HepG2 (cell line): ENCODE results near the gene CREM. TPM values are rescaled to one million over a fixed set of nuclear protein-coding genes. Genes with fewer than 3 reads are reported as not detected.

Experiments used
- ATAC-seq: fragments of 200-7000 bp; cut with Tn5 transposase; 3 replicates; pipeline ENCODE4 v1.9.1; 2020; ENCODE audit warnings: mild to moderate bottlenecking, moderate library complexity
- BruUV-seq: library from RNA; stranded (reverse); fragments of 400-500 nt; replicated peaks from 2 replicates; lab custom pipeline; 2021; lab: Mats Ljungman, UMichigan
- CTCF ChIA-PET: fragments of 300-600 bp; formaldehyde crosslinking; extraction: SDS; loops from one replicate; lab custom pipeline; 2021; ENCODE audit warnings: low total read pairs, inconsistent platforms, low intra/inter-chr PET ratio; lab: Yijun Ruan, JAX
- POLR2A ChIA-PET: fragments of 350-600 bp; sonication (Branson Sonifier 250); formaldehyde crosslinking; loops from one replicate; lab custom pipeline; 2020; ENCODE audit warnings: antibody characterized with exemption, inconsistent platforms; lab: Yijun Ruan, JAX
- DNase-seq: peaks from one replicate; pipeline ENCODE4 v3.0.0-alpha.2; 2015; ENCODE audit warnings: low spot score
- FAIRE-seq: peaks from 3 replicates; lab custom pipeline; 2011; peaks lifted over from hg19 to GRCh38; lab: Jason Lieb, UNC
- H2AFZ ChIP-seq: one replicate; pipeline ENCODE4 v1.6.1; 2011; ENCODE audit warnings: low read length, inconsistent platforms
- H3K27ac ChIP-seq: fragments of 300-600 bp; 3 replicates; pipeline ENCODE4 v1.8.0; 2011; ENCODE audit warnings: mixed run types, mild to moderate bottlenecking, mixed read lengths, low read length, inconsistent platforms; ENCODE audit not compliant: insufficient read depth; ENCODE audit errors: extremely low read length
- H3K27me3 ChIP-seq, 2 experiments: fragments of 200-600 bp in 1 of 2; 2 replicates in 1 of 2; 3 replicates in 1 of 2; pipeline versions ENCODE4 v1.6.0 to v1.8.0; 2011; ENCODE audit warnings: low read length in 2 of 2, mild to moderate bottlenecking in 2 of 2, moderate library complexity in 2 of 2, inconsistent platforms in 1 of 2; ENCODE audit not compliant: insufficient read depth in 2 of 2, control insufficient read depth in 1 of 2
- H3K36me3 ChIP-seq, 2 experiments: fragments of 200-600 bp in 1 of 2; replicated peaks in 1 of 2; 2 replicates in 1 of 2; 3 replicates in 1 of 2; pipeline versions ENCODE4 v1.5.1 to v1.8.0; 2011; ENCODE audit warnings: low read length in 2 of 2, inconsistent platforms in 1 of 2; ENCODE audit not compliant: insufficient read depth in 2 of 2, control insufficient read depth in 1 of 2
- H3K4me1 ChIP-seq: 2 replicates; pipeline ENCODE4 v1.5.1; 2012; ENCODE audit warnings: low read length, inconsistent platforms; ENCODE audit not compliant: insufficient read depth
- H3K4me2 ChIP-seq: 2 replicates; pipeline ENCODE4 v1.6.0; 2011; ENCODE audit warnings: low read depth, low read length, inconsistent platforms
- H3K4me3 ChIP-seq, 3 experiments: fragments of 200-600 bp in 1 of 3; sonication (generic), shearing (Covaris generic) in 1 of 3; replicated peaks in 1 of 3; 2 replicates each; pipeline ENCODE4 v1.5.1; 2011 to 2016; ENCODE audit warnings: low read length in 3 of 3, inconsistent platforms in 2 of 3, low read depth in 2 of 3, mild to moderate bottlenecking in 2 of 3, control low read depth in 1 of 3, mixed read lengths in 1 of 3; ENCODE audit not compliant: insufficient read depth in 1 of 3
- H3K79me2 ChIP-seq: one replicate; pipeline ENCODE4 v1.6.1; 2011; ENCODE audit warnings: low read length, inconsistent platforms; ENCODE audit not compliant: insufficient read depth
- H3K9ac ChIP-seq: 2 replicates; pipeline ENCODE4 v1.6.0; 2011; ENCODE audit warnings: mild to moderate bottlenecking, low read depth, low read length, inconsistent platforms; ENCODE audit not compliant: insufficient read depth
- H3K9me3 ChIP-seq: 2 replicates; pipeline ENCODE4 v1.5.1; 2012; ENCODE audit warnings: mild to moderate bottlenecking, low read length
- H4K20me1 ChIP-seq: 2 replicates; pipeline ENCODE4 v1.6.0; 2011; ENCODE audit warnings: inconsistent platforms, mild to moderate bottlenecking, low read length, moderate library complexity; ENCODE audit not compliant: insufficient read depth
- HOXD1 ChIP-seq: sonication (generic); formaldehyde crosslinking; IDR thresholded peaks from 2 replicates; pipeline ENCODE4 v1.5.0; 2020; ENCODE audit warnings: missing genetic modification reagents
- KLF6 ChIP-seq: IDR thresholded peaks from 2 replicates; pipeline ENCODE4 v1.8.0; 2016; ENCODE audit warnings: missing biosample characterization, missing genetic modification reagents
- MXD4 ChIP-seq: IDR thresholded peaks from 2 replicates; pipeline ENCODE4 v1.6.1; 2016; ENCODE audit warnings: mild to moderate bottlenecking, missing biosample characterization, missing genetic modification reagents
- MYC ChIP-seq: sonication (generic); formaldehyde crosslinking; IDR thresholded peaks from 2 replicates; pipeline ENCODE4 v1.9.0; 2021; ENCODE audit warnings: missing genetic modification reagents, borderline replicate concordance
- MYNN ChIP-seq: sonication (generic); formaldehyde crosslinking; IDR thresholded peaks from 2 replicates; pipeline ENCODE4 v1.4.0; 2020; ENCODE audit warnings: mild to moderate bottlenecking, low read depth, missing genetic modification reagents
- POGZ ChIP-seq: sonication (generic); formaldehyde crosslinking; IDR thresholded peaks from 2 replicates; pipeline ENCODE4 v1.4.0; 2020; ENCODE audit warnings: mild to moderate bottlenecking, missing genetic modification reagents
- RBM22 ChIP-seq: fragments of 200-400 bp; formaldehyde crosslinking; optimal IDR thresholded peaks from 2 replicates; pipeline ENCODE3; 2017; ENCODE audit warnings: mild to moderate bottlenecking, low read length, moderate library complexity
- SOX6 ChIP-seq, 2 experiments: fragments of 450-650 bp in 1 of 2; sonication (generic) in 1 of 2; formaldehyde crosslinking in 1 of 2; IDR thresholded peaks; 2 replicates each; pipeline versions ENCODE4 v1.4.0 to v1.6.1; 2017 to 2020; ENCODE audit warnings: antibody characterized with exemption in 1 of 2, mild to moderate bottlenecking in 1 of 2, missing genetic modification reagents in 1 of 2
- ZMYM2 ChIP-seq: sonication (generic); formaldehyde crosslinking; IDR thresholded peaks from 2 replicates; pipeline ENCODE4 v1.8.0; 2022; ENCODE audit warnings: mild to moderate bottlenecking, missing genetic modification reagents
- ZNF616 ChIP-seq: sonication (generic); formaldehyde crosslinking; IDR thresholded peaks from 2 replicates; pipeline ENCODE4 v1.5.0; 2020; ENCODE audit warnings: low read depth, mild to moderate bottlenecking, missing genetic modification reagents
- ZNF768 ChIP-seq: sonication (generic); formaldehyde crosslinking; IDR thresholded peaks from 2 replicates; pipeline ENCODE4 v1.4.0; 2020; ENCODE audit warnings: missing genetic modification reagents
- WGBS: methylation state at CpG from one replicate; pipeline ENCODE4 v1.1.6; 2017; ENCODE audit warnings: low lambda C conversion rate; 5-methylcytosine and 5-hydroxymethylcytosine counted together
- in situ Hi-C: cut with HindIII; loops from 2 replicates; pipeline ENCODE4 v1.10.0; 2017; ENCODE audit warnings: low pct_unique_long_range_greater_than_20kb; ENCODE audit not compliant: extremely low pct_ligation_motif_present
- intact Hi-C: fragments of 100-400 bp; cut with micrococcal nuclease; formaldehyde crosslinking; loops from one replicate; pipeline ENCODE4 v1.10.0; 2022; ENCODE audit not compliant: unreplicated experiment
- polyA plus RNA-seq, 8 experiments: library from polyadenylated mRNA; depleted of rRNA in 3 of 8; stranded (reverse) in 7 of 8; unstranded in 1 of 8; fragments of >200 nt; fragmentation: Illumina TruSeq in 4 of 8; extraction: Trizol in 4 of 8; gene quantifications; 2 replicates each; pipeline versions ENCODE4 v1.2.1 to v1.2.3, GENCODE V29; 2011 to 2016; ENCODE audit warnings: low read depth in 4 of 8, missing spikeins in 1 of 8, mixed read lengths in 1 of 8; ENCODE audit not compliant: insufficient read depth in 1 of 8
- total RNA-seq, 5 experiments: library from RNA; depleted of rRNA; stranded (reverse); fragments of >200 nt; fragmentation: Illumina TruSeq; extraction: Trizol; gene quantifications; 2 replicates each; pipeline ENCODE4 v1.2.3, GENCODE V29; 2016; ENCODE audit warnings: low read depth in 1 of 5
- TF ChIP-seq, protein P1 (sequence below): sonication (generic); formaldehyde crosslinking; conservative IDR thresholded peaks from 2 replicates; pipeline ENCODE4 v1.8.0; 2022; ENCODE audit warnings: low read depth, missing genetic modification reagents

Gene CREM
- total and polyA plus RNA-seq, 2 of the 13 experiments (the other 11 are each of a cell fraction or from before 2014, with no cell fraction given) = 21.3 to 25.4 TPM

DNA sequence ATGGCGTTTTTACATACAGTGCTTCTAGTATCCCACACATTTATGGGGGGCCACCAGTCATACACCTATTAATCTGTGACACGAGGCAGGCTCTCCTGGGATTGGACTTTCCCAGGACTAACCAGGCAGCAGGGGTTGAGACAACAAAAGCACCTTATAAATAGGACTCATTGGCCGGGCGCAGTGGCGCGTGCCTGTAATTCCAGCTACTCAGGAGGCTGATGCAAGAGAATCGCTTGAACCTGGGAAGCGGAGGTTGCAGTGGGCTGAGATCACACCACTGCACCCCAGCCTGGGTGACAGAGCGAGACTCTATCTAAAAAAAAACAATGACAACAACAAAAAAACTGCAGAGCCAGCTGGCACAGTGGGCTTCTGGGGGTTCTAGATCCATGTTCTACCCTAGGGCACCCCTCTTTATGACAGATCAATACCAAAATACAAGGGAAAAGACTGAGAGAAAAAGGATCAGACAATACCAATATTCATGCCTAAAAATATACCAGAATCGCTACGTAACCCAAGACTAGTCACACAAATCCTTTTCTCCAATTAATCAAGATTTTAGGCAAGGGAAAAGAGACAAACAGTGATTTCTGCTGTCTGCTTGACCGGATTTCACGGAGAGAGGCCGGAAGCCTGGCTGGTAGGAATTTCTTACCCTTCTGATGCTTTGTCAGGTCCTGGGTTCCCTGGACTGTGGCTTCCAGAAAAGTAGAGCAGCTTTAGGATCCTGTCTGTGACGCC lies 111.3 kb downstream of the CREM start (continued):
- no peak for TF ChIP-seq ZNF768 (CRISPR knock-in tag)
- TF ChIP-seq SOX6 (IDR thresholded peaks at IDR 0.05) = no peak
- TF ChIP-seq SOX6 (CRISPR knock-in tag; IDR thresholded peaks at IDR 0.05) = peak; percentile 50; the same call in 1 of the 2 replicates
- no peak for TF ChIP-seq MXD4 (CRISPR knock-in tag)
- no peak for TF ChIP-seq ZMYM2
- no peak for TF ChIP-seq RBM22
- no peak for TF ChIP-seq MYNN (CRISPR knock-in tag)
- no peak for TF ChIP-seq POGZ (CRISPR knock-in tag)
- TF ChIP-seq KLF6 (CRISPR knock-in tag) = 0 out of 2 replicates have a peak, but pooled peaks have one; percentile 26

DNA sequence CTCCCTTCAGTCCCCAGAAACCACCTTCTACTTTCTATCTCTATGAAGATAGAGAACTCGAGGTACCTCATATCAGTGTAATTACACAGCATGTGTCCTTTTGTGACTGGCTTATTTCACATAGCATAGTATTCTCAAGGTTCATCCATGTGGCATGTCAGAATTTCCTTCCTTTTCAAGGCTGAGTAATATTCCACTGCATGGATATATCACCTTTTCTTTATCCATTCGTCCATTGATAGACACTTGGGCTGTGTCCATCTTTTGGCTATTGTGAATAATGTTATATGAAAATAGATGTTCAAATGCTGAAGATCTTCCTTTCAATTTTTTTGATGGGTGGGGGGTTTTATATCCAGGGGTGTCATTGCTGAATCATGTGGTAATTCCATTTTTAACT lies 117.9 kb downstream of the CREM start:
- H3K79me2 ChIP-seq = no peaks in the 10 kb centered on the region
- no TSS peak for BruUV-seq
- ATAC-seq (no peak), FAIRE-seq (no peak), DNase-seq (no peak)
- intact Hi-C loops (no loop called here), in situ Hi-C loops (no loop called here)
- H3K4me1 ChIP-seq = no peaks in the 10 kb centered on the region
- H3K27me3 ChIP-seq = peaks cover 0 to 1% of the 10 kb centered on the region in 2 experiments; a peak in 1 of 5 replicates
- no peak overlapping the region for H3K4me3 ChIP-seq
- WGBS = 2% methylated on average over 2 of the region's 2 CpGs
- H3K9me3 ChIP-seq = no peaks in the 10 kb centered on the region
- no peak overlapping the region for H2AFZ ChIP-seq
- H3K36me3 ChIP-seq = no peaks in the 10 kb centered on the region
- no peak overlapping the region for H3K27ac ChIP-seq
- ChIA-PET CTCF (no interaction called here), POLR2A (no interaction called here)
- no peaks in the 10 kb centered on the region for H4K20me1 ChIP-seq
- H3K9ac ChIP-seq = no peak overlapping the region
- no peak overlapping the region for H3K4me2 ChIP-seq
- TF ChIP-seq, protein P1, sequence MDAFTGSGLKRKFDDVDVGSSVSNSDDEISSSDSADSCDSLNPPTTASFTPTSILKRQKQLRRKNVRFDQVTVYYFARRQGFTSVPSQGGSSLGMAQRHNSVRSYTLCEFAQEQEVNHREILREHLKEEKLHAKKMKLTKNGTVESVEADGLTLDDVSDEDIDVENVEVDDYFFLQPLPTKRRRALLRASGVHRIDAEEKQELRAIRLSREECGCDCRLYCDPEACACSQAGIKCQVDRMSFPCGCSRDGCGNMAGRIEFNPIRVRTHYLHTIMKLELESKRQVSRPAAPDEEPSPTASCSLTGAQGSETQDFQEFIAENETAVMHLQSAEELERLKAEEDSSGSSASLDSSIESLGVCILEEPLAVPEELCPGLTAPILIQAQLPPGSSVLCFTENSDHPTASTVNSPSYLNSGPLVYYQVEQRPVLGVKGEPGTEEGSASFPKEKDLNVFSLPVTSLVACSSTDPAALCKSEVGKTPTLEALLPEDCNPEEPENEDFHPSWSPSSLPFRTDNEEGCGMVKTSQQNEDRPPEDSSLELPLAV (CRISPR knock-in tag) = no peak
- no peak for TF ChIP-seq MYC (CRISPR knock-in tag)
- no peak for TF ChIP-seq HOXD1 (CRISPR knock-in tag)
- no peak for TF ChIP-seq ZNF616 (CRISPR knock-in tag)
